ENCODE results near the gene WDR91.
"Not testable (repeated sequence)": the region's sequence is repeated elsewhere in the genome, so short reads cannot be mapped to it uniquely, and the experiment has no call there.

WDR91 gene

DNA sequence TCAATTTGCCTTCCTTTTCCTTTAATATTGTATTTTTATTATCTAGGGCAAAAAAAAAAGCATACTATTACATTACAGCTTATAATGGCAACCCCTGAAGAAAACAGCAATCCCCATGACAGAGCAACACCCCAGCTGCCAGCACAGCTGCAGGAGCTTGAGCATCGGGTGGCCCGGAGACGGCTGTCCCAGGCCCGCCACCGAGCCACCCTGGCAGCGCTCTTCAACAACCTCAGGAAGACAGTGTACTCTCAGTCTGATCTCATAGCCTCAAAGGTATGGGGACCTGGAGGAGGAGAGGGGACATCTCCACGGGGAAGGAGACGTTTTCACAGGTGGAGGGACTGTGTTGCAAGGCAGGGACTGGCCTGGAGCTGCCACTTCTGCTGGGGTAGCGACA lies 29.1 kb upstream of the WDR91 start:
- TF ChIP-seq, protein P1, sequence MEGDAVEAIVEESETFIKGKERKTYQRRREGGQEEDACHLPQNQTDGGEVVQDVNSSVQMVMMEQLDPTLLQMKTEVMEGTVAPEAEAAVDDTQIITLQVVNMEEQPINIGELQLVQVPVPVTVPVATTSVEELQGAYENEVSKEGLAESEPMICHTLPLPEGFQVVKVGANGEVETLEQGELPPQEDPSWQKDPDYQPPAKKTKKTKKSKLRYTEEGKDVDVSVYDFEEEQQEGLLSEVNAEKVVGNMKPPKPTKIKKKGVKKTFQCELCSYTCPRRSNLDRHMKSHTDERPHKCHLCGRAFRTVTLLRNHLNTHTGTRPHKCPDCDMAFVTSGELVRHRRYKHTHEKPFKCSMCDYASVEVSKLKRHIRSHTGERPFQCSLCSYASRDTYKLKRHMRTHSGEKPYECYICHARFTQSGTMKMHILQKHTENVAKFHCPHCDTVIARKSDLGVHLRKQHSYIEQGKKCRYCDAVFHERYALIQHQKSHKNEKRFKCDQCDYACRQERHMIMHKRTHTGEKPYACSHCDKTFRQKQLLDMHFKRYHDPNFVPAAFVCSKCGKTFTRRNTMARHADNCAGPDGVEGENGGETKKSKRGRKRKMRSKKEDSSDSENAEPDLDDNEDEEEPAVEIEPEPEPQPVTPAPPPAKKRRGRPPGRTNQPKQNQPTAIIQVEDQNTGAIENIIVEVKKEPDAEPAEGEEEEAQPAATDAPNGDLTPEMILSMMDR (conservative IDR thresholded peaks at IDR 0.05), result no peak
- no peak for TF ChIP-seq ZFX (IDR thresholded peaks at IDR 0.05)
- H3K27ac ChIP-seq, result no peak overlapping the region

GRCh38 chr7:135239263-135239662 lies 27.9 kb upstream of the WDR91 start:
- H3K27ac ChIP-seq, result no peak overlapping the region
- TF ChIP-seq, protein P1 (conservative IDR thresholded peaks at IDR 0.05), result no peak
- TF ChIP-seq ZFX (IDR thresholded peaks at IDR 0.05), result no peak

DNA sequence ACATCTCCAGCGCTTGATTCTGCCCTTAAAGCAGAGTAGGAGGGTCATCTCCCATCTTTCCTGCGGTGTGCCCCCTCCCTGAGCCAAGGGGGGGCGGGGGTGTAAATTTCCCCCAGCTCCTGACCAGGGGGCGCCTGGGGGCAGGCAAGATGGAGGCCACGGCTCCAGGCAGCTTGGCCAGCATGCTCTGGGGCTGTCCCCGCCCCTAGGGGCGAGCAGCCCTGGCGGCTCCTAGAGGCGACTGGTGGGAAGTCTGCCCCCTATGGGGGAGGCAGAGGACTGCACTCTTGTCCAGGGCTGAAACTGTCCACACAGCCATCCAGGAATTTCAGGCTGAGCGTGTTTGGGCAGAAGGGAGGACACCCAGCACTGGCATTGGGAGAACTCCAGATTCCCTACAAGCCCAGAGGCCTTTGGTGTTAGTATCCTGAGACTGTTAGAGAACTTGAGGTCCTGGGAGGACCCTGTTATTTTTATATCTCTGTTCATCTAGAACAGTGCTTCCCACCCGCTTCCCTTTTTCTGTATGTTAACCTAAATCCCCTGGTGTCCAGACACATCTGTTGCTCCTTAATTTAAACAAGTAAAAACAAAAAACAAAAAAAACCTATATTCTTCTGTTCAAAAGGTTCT lies 26.9 kb upstream of the WDR91 start:
- TF ChIP-seq, protein P1 (conservative IDR thresholded peaks at IDR 0.05), result peak; percentile 87
- TF ChIP-seq ZFX (IDR thresholded peaks at IDR 0.05), result no peak
- H3K27ac ChIP-seq, result no peak overlapping the region

DNA sequence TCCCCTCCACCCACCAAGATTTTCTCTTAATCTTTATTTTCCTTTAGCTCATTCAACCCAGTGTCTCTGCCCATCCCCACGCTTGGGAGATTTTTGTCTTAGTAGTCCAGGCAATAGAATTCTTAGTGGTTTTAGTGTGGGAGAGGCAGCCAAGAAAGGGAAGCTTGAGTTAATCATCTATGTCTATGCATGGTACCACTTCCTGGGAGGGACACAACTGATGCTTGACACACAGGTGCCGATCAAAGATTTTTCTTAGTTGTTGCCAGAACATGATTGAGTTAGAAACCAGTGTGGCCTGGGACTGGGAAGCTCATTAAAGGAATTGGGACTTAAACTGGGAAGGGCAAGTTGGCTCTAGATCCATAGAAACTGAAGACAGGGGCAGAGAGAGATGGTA lies 25.4 kb upstream of the WDR91 start:
- no peak overlapping the region for H3K27ac ChIP-seq
- TF ChIP-seq ZFX (IDR thresholded peaks at IDR 0.05), result no peak
- TF ChIP-seq, protein P1 (conservative IDR thresholded peaks at IDR 0.05), result no peak

DNA sequence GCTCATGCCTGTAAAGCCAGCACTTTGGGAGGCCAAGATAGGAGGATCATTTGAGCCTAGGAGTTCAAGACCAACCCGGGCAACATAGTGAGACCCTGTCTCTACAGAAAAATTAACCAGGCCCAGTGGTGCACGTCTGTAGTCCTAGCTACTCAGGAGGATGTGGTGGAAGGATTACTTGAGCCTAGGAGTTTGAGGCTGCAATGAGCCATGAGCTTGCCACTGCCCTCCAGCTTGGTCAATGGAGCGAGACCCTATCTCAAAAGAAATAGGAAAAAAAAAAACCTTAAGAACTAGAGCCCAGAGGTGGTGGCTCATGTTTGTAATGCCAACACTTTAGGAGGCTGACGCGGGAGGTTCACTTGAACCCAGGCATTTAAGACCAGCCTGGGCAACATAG lies 24.5 kb upstream of the WDR91 start:
- no peak overlapping the region for H3K27ac ChIP-seq
- TF ChIP-seq, protein P1 (conservative IDR thresholded peaks at IDR 0.05), result no peak
- no peak for TF ChIP-seq ZFX (IDR thresholded peaks at IDR 0.05)

DNA sequence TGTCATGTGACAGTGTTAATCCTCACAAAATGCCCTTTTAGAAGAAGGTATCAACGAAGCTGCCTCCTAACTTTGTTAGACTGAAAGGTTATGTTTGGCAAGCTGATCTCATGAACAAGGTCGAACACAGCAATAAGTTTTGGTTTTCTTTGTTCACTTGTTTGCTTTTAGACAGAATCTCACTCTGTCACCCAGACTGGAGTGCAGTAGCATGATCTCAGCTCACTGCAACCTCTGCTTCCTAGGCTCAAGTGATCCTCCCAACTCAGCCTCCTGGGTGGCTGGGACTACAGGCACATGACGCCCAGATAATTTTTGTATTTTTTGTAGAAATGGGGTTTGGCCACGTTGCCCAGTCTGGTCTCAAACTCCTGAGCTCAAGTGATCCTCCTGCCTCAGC lies 23.4 kb upstream of the WDR91 start:
- H3K27ac ChIP-seq, result no peak overlapping the region
- TF ChIP-seq, protein P1 (conservative IDR thresholded peaks at IDR 0.05), result no peak
- TF ChIP-seq ZFX (IDR thresholded peaks at IDR 0.05), result no peak

DNA sequence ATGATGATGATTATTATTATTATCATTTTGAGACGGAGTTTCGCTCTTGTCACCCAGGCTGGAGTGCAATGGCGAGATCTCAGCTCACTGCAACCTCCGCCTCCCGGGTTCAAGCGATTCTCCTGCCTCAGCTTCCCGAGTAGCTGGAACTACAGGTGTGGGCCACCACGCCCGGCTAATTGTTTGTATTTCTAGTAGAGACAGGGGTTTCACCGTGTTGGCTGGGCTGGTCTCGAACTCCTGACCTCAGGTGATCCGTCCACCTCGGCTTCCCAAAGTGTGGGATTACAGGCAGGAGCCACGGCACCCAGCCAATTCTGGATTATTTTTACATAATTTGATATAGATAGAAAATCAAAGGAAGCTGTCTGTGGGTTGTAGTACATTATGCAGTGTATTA lies 22.8 kb upstream of the WDR91 start:
- not testable (repeated sequence) for H3K27ac ChIP-seq

DNA sequence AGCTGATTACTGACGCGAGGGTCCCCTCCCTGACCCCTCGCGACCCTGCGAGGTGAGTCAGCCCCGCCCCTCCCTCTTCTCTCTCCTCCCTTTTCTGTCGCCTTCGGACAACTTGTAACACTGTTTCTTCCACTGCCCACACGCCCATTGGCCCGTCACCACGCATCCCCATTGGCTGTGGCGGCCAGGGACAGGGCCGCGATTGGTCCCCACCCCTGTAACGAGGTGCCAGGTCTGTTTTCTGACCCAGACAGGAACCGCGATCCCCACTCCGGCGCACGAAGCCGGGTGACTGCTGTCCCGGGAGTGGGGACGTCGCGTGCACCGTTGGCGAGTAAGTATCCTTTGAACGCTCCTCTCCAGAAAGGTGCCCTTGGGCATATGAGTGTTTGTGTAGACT lies 22.2 kb upstream of the WDR91 start, which contains the start of gene STRA8:
STRA8 (plus strand) TSS at position 269 of the 400 bp plus-strand sequence. CDS start 6,687 bp downstream, outside the sequence.
- TF ChIP-seq ZFX (IDR thresholded peaks at IDR 0.05), result no peak
- TF ChIP-seq, protein P1 (conservative IDR thresholded peaks at IDR 0.05), result no peak
- H3K27ac ChIP-seq, result no peak within 1 kb of the TSS

All from C4-2B (cell line).